HG03565 (cell line): ENCODE data around the gene USP9Y.

Source experiments
- ATAC-seq: cut with Tn5 transposase; IDR thresholded peaks from one replicate; pipeline ENCODE4 v1.9.1; 2021; ENCODE audit warnings: mild to moderate bottlenecking, moderate library complexity; ENCODE audit not compliant: unreplicated experiment

The USP9Y gene

GRCh38 chrY:12765976-12766375 is 64.9 kb downstream of the USP9Y start:
- no peak for ATAC-seq

GRCh38 chrY:12784521-12784920 is 83.5 kb downstream of the USP9Y start:
- ATAC-seq, result no peak

- peak; percentile 48 for ATAC-seq
Observed at GRCh38 chrY:12793999-12794398, 93.0 kb downstream of the USP9Y start.

- ATAC-seq, result no peak
Observed at GRCh38 chrY:12808046-12808445, 107.0 kb downstream of the USP9Y start.

GRCh38 chrY:12809034-12809433 is 108.0 kb downstream of the USP9Y start:
- ATAC-seq, result no peak

- ATAC-seq, result no peak
Observed at GRCh38 chrY:12823408-12823807, 122.4 kb downstream of the USP9Y start.

GRCh38 chrY:12826791-12827190 is 125.8 kb downstream of the USP9Y start:
- ATAC-seq, result no peak

- ATAC-seq, result no peak
Observed at GRCh38 chrY:12833284-12833683, 132.3 kb downstream of the USP9Y start.

GRCh38 chrY:12837550-12837949 is 136.5 kb downstream of the USP9Y start:
- ATAC-seq, result no peak

GRCh38 chrY:12841368-12841767 is 140.3 kb downstream of the USP9Y start:
- no peak for ATAC-seq

GRCh38 chrY:12846793-12847192 is 145.8 kb downstream of the USP9Y start:
- ATAC-seq, result no peak

- ATAC-seq, result no peak
Observed at GRCh38 chrY:12855791-12856275, 154.8 kb downstream of the USP9Y start.

- ATAC-seq, result no peak
Observed at GRCh38 chrY:12867960-12868359, 166.9 kb downstream of the USP9Y start.

- ATAC-seq, result no peak
Observed at GRCh38 chrY:12896973-12897372, 195.9 kb downstream of the USP9Y start.

GRCh38 chrY:12898604-12899003 is 197.6 kb downstream of the USP9Y start:
- ATAC-seq, result no peak

GRCh38 chrY:12904618-12905516 is 203.8 kb downstream of the USP9Y start, which contains the start of gene DDX3Y:
Gene DDX3Y, plus strand, starts transcription at chrY:12904868. Its CDS starts 69 bp downstream, at chrY:12904937.
- ATAC-seq, result peak; percentile 84

GRCh38 chrY:12905517-12905872 is 204.5 kb downstream of the USP9Y start:
- ATAC-seq, result peak; percentile 22

- ATAC-seq, result no peak
Observed at GRCh38 chrY:12905895-12906294, 204.9 kb downstream of the USP9Y start.
